H1 (cell line): ENCODE data around the gene CERS3. TPM values are rescaled to one million over a fixed set of nuclear protein-coding genes. Genes with fewer than 3 reads are reported as not detected.

Experiments
- CBX8 ChIP-seq: fragments of 300-800, 300-1000 bp; sonication (generic); IDR thresholded peaks from 2 replicates; pipeline ENCODE4 v1.7.1; 2016; ENCODE audit warnings: low read depth, low read length, borderline replicate concordance
- KDM1A ChIP-seq: fragments of 200-600, 300-600 bp; sonication (generic); IDR thresholded peaks from 2 replicates; pipeline ENCODE4 v1.7.1; 2016; ENCODE audit warnings: mild to moderate bottlenecking, low read length, borderline replicate concordance
- SP2 ChIP-seq: IDR thresholded peaks from 2 replicates; pipeline ENCODE4 v1.6.1; 2012; ENCODE audit warnings: mild to moderate bottlenecking, low read length, inconsistent platforms
- SRF ChIP-seq: IDR thresholded peaks from 2 replicates; pipeline ENCODE4 v1.6.1; 2011; ENCODE audit warnings: mild to moderate bottlenecking, low read depth, low read length, moderate library complexity
- polyA plus RNA-seq, 7 experiments: library from polyadenylated mRNA; depleted of rRNA in 3 of 7; stranded (reverse) in 5 of 7; unstranded in 2 of 7; fragments of >200 nt in 5 of 7; fragments of 200-250 nt in 2 of 7; gene quantifications; 1 replicate in 5 of 7; 2 replicates in 1 of 7; 4 replicates in 1 of 7; pipeline versions ENCODE4 v1.2.1 to v1.2.3, GENCODE V29; 2011 to 2013; ENCODE audit warnings: missing spikeins in 2 of 7, mixed read lengths in 2 of 7
- total RNA-seq: library from RNA; stranded (reverse); fragmentation: NEBNext Ultra II Directional; extraction: Animal tissue kit (Norgen Biotek cat#: 25700); gene quantifications from 2 replicates; pipeline ENCODE4 v1.2.1, GENCODE V29; 2021
- TF ChIP-seq, protein P1 (sequence below), 3 experiments: IDR thresholded peaks; 1 replicate in 2 of 3; 2 replicates in 1 of 3; pipeline versions ENCODE4 v1.5.1 to v1.6.1; 2011; ENCODE audit warnings: low read length in 3 of 3, mild to moderate bottlenecking in 3 of 3, inconsistent platforms in 2 of 3, low read depth in 1 of 3, moderate library complexity in 1 of 3; ENCODE audit not compliant: insufficient read depth in 1 of 3; ENCODE audit errors: control extremely low read depth in 1 of 3

Gene CERS3
- total and polyA plus RNA-seq, 2 of the 8 experiments (the other 6 are each of a cell fraction or from before 2014, with no cell fraction given): 0.62 TPM; not detected in 1

GRCh38 chr15:100515758-100516157 lies 13.0 kb downstream of the CERS3 start (continued):
- TF ChIP-seq CBX8: no peak
- TF ChIP-seq, protein P1, sequence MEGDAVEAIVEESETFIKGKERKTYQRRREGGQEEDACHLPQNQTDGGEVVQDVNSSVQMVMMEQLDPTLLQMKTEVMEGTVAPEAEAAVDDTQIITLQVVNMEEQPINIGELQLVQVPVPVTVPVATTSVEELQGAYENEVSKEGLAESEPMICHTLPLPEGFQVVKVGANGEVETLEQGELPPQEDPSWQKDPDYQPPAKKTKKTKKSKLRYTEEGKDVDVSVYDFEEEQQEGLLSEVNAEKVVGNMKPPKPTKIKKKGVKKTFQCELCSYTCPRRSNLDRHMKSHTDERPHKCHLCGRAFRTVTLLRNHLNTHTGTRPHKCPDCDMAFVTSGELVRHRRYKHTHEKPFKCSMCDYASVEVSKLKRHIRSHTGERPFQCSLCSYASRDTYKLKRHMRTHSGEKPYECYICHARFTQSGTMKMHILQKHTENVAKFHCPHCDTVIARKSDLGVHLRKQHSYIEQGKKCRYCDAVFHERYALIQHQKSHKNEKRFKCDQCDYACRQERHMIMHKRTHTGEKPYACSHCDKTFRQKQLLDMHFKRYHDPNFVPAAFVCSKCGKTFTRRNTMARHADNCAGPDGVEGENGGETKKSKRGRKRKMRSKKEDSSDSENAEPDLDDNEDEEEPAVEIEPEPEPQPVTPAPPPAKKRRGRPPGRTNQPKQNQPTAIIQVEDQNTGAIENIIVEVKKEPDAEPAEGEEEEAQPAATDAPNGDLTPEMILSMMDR (IDR thresholded peaks at IDR 0.05; ENCODE audit: control extremely low read depth in 1 of 3, insufficient read depth in 1 of 3, low read depth in 1 of 3, low read length in 3 of 3): no peak
- no peak for TF ChIP-seq KDM1A
- TF ChIP-seq SRF: no peak
- TF ChIP-seq SP2: no peak
